Body of pancreas (tissue), 4 donors: ENCODE measurements around the gene GSTA4. TPM values are rescaled to one million over a fixed set of nuclear protein-coding genes. Genes with fewer than 3 reads are reported as not detected.

Experiments
- ATAC-seq: fragments of 150-250 bp; one replicate; pipeline ENCODE4 v1.9.1; 2016
- DNase-seq, 4 donors: peaks; one replicate each; pipeline ENCODE4 v3.0.0-alpha.2; 2019
- H3K27ac ChIP-seq, 4 donors: fragments of 200-600 bp; sonication (generic); 1 replicate in 3 of 4; 2 replicates in 1 of 4; pipeline versions ENCODE4 v1.5.1 to v1.6.1; 2016 to 2019; ENCODE audit warnings: mild to moderate bottlenecking in 1 of 4, mixed read lengths in 1 of 4, moderate library complexity in 1 of 4
- H3K27me3 ChIP-seq, 2 donors: fragments of 200-600 bp; sonication (generic); one replicate each; pipeline ENCODE4 v1.6.0; 2016; ENCODE audit warnings: mild to moderate bottlenecking in 1 of 2
- H3K36me3 ChIP-seq, 2 donors: fragments of 200-600 bp; sonication (generic); replicated peaks in 1 of 2; 2 replicates each; pipeline ENCODE4 v1.5.1; 2016; ENCODE audit warnings: low read depth in 2 of 2; ENCODE audit not compliant: insufficient read depth in 1 of 2
- H3K4me1 ChIP-seq: fragments of 200-600 bp; sonication (generic); one replicate; pipeline ENCODE4 v1.6.0; 2016
- H3K4me3 ChIP-seq, 2 donors: fragments of 200-600 bp; sonication (generic); 1 replicate in 1 of 2; 2 replicates in 1 of 2; pipeline ENCODE4 v1.5.1; 2016 to 2019
- H3K9me3 ChIP-seq, 3 donors: fragments of 200-600 bp; sonication (generic); 1 replicate in 2 of 3; 2 replicates in 1 of 3; pipeline ENCODE4 v1.5.1; 2016
- POLR2A ChIP-seq, 3 donors: fragments of 450-650 bp; IDR thresholded peaks; one replicate each; pipeline ENCODE4 v1.6.1; 2016; ENCODE audit warnings: antibody characterized with exemption in 3 of 3, mild to moderate bottlenecking in 2 of 3
- WGBS, 2 donors: methylation state at CpG; one replicate each; pipeline ENCODE4 v1.1.5; 2017; 5-methylcytosine and 5-hydroxymethylcytosine counted together
- intact Hi-C: fragments of 100-400 bp; cut with DNase I; formaldehyde crosslinking; loops from one replicate; pipeline ENCODE4 v1.15.1; 2023
- total RNA-seq, 2 donors: library from RNA; depleted of rRNA; stranded (reverse); fragments of >200 nt; gene quantifications; one replicate each; pipeline ENCODE4 v1.1.0, GENCODE V29; 2016
- TF ChIP-seq, protein P1 (sequence below), 7 experiments: fragments of 450-650 bp in 4 of 7; fragments of 200-600 bp in 3 of 7; sonication (generic) in 3 of 7; IDR thresholded peaks; one replicate each; pipeline ENCODE4 v1.5.1; 2016 to 2019; ENCODE audit warnings: antibody characterized with exemption in 7 of 7

Gene GSTA4
- total RNA-seq, 2 donors from 2014 or later: 13.5 to 27.7 TPM

- peak overlapping the region; percentile 3 to 63 for H3K4me3 ChIP-seq
Observed at GRCh38 chr6:52994031-52994838, 849 bp downstream of the GSTA4 start.

DNA sequence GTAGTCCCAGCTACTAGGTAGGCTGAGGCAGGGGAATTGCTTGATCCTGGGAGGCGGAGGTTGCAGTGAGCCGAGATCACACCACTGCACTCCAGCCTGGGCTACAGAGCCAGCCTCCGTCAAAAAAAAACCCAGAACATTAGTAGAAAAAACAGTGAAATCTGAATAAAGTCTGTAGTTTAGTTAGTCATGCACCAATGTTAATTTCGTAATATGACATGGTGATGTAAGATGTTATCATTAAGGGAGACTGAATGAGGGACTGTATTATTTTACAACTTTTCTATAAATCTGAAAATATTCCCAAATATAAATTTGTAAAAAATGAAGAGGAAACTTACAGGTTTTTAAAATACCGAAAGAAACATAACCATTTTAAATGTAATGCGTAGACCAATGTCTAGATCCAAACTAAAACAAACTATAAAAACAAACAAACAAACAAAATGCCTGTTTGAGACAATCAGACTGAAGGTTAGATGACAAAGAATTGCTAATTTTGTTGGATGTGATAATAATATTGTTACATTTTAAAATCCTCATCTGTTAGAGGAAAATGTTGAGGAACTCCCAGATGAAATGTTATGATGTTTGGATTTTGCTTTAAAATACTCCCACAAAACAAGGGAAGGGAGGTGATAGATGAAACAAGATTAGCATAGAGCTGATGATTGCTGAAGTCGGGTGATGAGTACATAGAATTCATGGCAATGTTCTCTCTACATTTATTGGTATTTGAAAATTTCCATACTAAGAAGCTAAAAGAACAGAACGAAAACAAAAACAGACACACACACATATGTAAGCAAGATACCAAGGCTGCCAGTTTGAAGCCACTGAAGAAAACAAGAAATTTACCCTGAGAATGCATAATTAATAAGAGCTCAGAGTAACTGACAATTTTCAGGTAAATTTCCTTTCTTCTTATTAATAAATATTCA, 1.8 kb downstream of the GSTA4 start:
- ATAC-seq (no peak), DNase-seq (no peak)
- peak overlapping the region in 1 of 2 donors; percentile 63 for H3K4me3 ChIP-seq
- H3K4me1 ChIP-seq: peaks cover 14% of the 10 kb centered on the region
- 70 to 72% methylated on average over 8 of the region's 8 CpGs for WGBS, 2 donors
- no peaks in the 10 kb centered on the region for H3K27me3 ChIP-seq
- no peak for TF ChIP-seq POLR2A (IDR thresholded peaks at IDR 0.05)
- TF ChIP-seq, protein P1, sequence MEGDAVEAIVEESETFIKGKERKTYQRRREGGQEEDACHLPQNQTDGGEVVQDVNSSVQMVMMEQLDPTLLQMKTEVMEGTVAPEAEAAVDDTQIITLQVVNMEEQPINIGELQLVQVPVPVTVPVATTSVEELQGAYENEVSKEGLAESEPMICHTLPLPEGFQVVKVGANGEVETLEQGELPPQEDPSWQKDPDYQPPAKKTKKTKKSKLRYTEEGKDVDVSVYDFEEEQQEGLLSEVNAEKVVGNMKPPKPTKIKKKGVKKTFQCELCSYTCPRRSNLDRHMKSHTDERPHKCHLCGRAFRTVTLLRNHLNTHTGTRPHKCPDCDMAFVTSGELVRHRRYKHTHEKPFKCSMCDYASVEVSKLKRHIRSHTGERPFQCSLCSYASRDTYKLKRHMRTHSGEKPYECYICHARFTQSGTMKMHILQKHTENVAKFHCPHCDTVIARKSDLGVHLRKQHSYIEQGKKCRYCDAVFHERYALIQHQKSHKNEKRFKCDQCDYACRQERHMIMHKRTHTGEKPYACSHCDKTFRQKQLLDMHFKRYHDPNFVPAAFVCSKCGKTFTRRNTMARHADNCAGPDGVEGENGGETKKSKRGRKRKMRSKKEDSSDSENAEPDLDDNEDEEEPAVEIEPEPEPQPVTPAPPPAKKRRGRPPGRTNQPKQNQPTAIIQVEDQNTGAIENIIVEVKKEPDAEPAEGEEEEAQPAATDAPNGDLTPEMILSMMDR (IDR thresholded peaks at IDR 0.05): no peak
- H3K9me3 ChIP-seq: no peaks in the 10 kb centered on the region
- H3K36me3 ChIP-seq: no peaks in the 10 kb centered on the region
- H3K27ac ChIP-seq: peak overlapping the region in 3 of 4 donors; percentile 96 to 97 (median 96)
- intact Hi-C loops: no loop called here

More at GRCh38 chr6:52994031-52994838, 849 bp downstream of the GSTA4 start:
- ATAC-seq: no peak
- Histone ChIP-seq H3K9me3 (no peaks in the 10 kb centered on the region), H3K27me3 (no peaks in the 10 kb centered on the region), H3K36me3 (no peaks in the 10 kb centered on the region), H3K27ac (peak overlapping the region; percentile 71 to 97 (median 96)), H3K4me1 (peaks cover 14% of the 10 kb centered on the region)
- TF ChIP-seq, protein P1 (IDR thresholded peaks at IDR 0.05): no peak
- TF ChIP-seq POLR2A (IDR thresholded peaks at IDR 0.05): no peak
- 7% methylated on average over 24 to 32 of the region's 32 CpGs for WGBS, 2 donors
- DNase-seq: peak in 2 of 4 donors; percentile 22 to 42
- intact Hi-C loops: no loop called here

DNA sequence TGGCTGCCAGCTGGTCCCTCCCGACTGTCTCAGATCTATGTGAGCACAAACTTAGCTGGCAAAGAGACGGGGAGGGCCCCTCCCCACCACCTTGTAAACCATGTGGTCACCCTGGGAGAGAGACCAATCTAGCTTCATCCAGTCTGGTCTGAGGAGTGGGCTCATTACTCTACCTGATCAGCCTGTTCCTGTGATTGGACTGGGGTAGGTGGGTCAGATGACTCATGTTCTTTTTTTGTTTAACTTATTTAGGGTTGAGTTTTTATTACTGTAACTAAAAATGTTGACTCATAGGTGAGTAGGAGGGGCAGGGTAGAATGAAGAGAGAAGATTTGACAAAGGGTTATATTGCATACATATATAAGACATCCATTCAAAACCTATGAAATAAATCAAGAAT, 4.7 kb downstream of the GSTA4 start:
- DNase-seq (no peak), ATAC-seq (no peak)
- Histone ChIP-seq H3K4me3 (no peak overlapping the region), H3K27me3 (no peaks in the 10 kb centered on the region), H3K27ac (no peak overlapping the region), H3K9me3 (no peaks in the 10 kb centered on the region), H3K36me3 (no peaks in the 10 kb centered on the region), H3K4me1 (peaks cover 7% of the 10 kb centered on the region)
- 78 to 90% methylated on average over 2 of the region's 2 CpGs for WGBS, 2 donors
- no peak for TF ChIP-seq POLR2A (IDR thresholded peaks at IDR 0.05)
- TF ChIP-seq, protein P1 (IDR thresholded peaks at IDR 0.05): no peak
- intact Hi-C loops: no loop called here

- DNase-seq: no peak
- 86 to 88% methylated on average over 4 of the region's 4 CpGs for WGBS, 2 donors
- Histone ChIP-seq H3K27me3 (no peaks in the 10 kb centered on the region), H3K36me3 (peaks cover 0 to 6% of the 10 kb centered on the region in 2 donors), H3K27ac (no peak overlapping the region), H3K9me3 (no peaks in the 10 kb centered on the region), H3K4me1 (no peaks in the 10 kb centered on the region), H3K4me3 (no peak overlapping the region)
- TF ChIP-seq, protein P1 (IDR thresholded peaks at IDR 0.05): no peak
- TF ChIP-seq POLR2A (IDR thresholded peaks at IDR 0.05): no peak
- no peak for ATAC-seq
- intact Hi-C loops: no loop called here
Observed at GRCh38 chr6:52985228-52985627, 9.9 kb downstream of the GSTA4 start.
